ENCODE results near the gene SLC29A1. TPM values are rescaled to one million over a fixed set of nuclear protein-coding genes. Genes with fewer than 3 reads are reported as not detected.

SLC29A1 gene
- total and polyA plus RNA-seq, 2 of the 8 experiments (the other 6 are each of a cell fraction or from before 2014, with no cell fraction given): 187 to 558 TPM

- Histone ChIP-seq H3K23ac (ENCODE audit: insufficient read length) (no peak overlapping the region), H2BK20ac (ENCODE audit: low read length) (no peak overlapping the region), H3K14ac (ENCODE audit: insufficient read length) (no peak overlapping the region), H3K4me2 (ENCODE audit: insufficient read depth in 1 of 2, low read depth in 2 of 2, low read length in 2 of 2) (peak overlapping the region; percentile 58 to 82; a peak in 3 of 4 replicates), H2BK15ac (ENCODE audit: low read length) (no peak overlapping the region), H3K36me3 (ENCODE audit: control insufficient read depth in 2 of 4, insufficient read depth in 4 of 4, low read length in 3 of 4) (peaks cover 37 to 58% (median 54%) of the 10 kb centered on the region in 4 experiments), H3K79me1 (ENCODE audit: low read depth, low read length) (no peaks in the 10 kb centered on the region; the same call in 1 of the 2 replicates), H4K20me1 (replicated peaks in 1 of 2; ENCODE audit: control insufficient read depth in 1 of 2, insufficient read depth in 2 of 2, low read length in 2 of 2) (peaks cover 8 to 24% of the 10 kb centered on the region in 2 experiments), H4K5ac (ENCODE audit: insufficient read length, low read depth, low read length) (no peak overlapping the region), H2AFZ (ENCODE audit: low read length) (no peak overlapping the region), H3K4me3 (ENCODE audit: extremely low read depth in 1 of 4, insufficient read depth in 2 of 4, low read depth in 3 of 4, low read length in 4 of 4) (peak overlapping the region in 3 of 4 experiments; percentile 67 to 85 (median 83); a peak in 4 of 8 replicates), H2BK120ac (replicated peaks; ENCODE audit: low read depth, low read length) (no peak overlapping the region), H2BK5ac (ENCODE audit: low read depth, low read length) (no peak overlapping the region), H3K23me2 (ENCODE audit: low read depth, low read length) (peaks cover 11% of the 10 kb centered on the region), H3K9ac (replicated peaks in 1 of 4; ENCODE audit: extremely low read depth in 1 of 4, low read depth in 3 of 4, low read length in 3 of 4) (no peak overlapping the region), H3K9me3 (ENCODE audit: insufficient read depth in 2 of 2, low read depth in 1 of 2, low read length in 1 of 2) (no peaks in the 10 kb centered on the region), H4K91ac (replicated peaks; ENCODE audit: insufficient read length, low read length) (no peak overlapping the region), H3K79me2 (ENCODE audit: control insufficient read depth in 1 of 2, insufficient read depth in 2 of 2, low read length in 2 of 2) (peaks cover 0 to 32% of the 10 kb centered on the region in 2 experiments; a peak in 2 of 4 replicates), H2AK5ac (ENCODE audit: low read depth, low read length) (no peak overlapping the region), H3K27me3 (replicated peaks in 1 of 4; ENCODE audit: control insufficient read depth in 3 of 4, extremely low read depth in 1 of 4, insufficient read depth in 3 of 4, low read length in 3 of 4) (no peaks in the 10 kb centered on the region), H3K18ac (ENCODE audit: extremely low read depth, low read length) (no peak overlapping the region), H3K4me1 (replicated peaks in 1 of 4; ENCODE audit: control insufficient read depth in 3 of 4, insufficient read depth in 4 of 4, low read length in 3 of 4) (peaks cover 3 to 15% (median 6%) of the 10 kb centered on the region in 4 experiments; a peak in 5 of 7 replicates), H3K4ac (replicated peaks; ENCODE audit: insufficient read length, low read depth, low read length) (no peak overlapping the region), H2BK12ac (ENCODE audit: low read depth, low read length) (no peak overlapping the region), H3K27ac (ENCODE audit: low read depth, low read length) (no peak overlapping the region), H4K8ac (ENCODE audit: extremely low read depth, insufficient read depth, low read length) (no peak overlapping the region), H3K56ac (replicated peaks; ENCODE audit: insufficient read length, low read depth, low read length) (no peak overlapping the region)
- 86% methylated on average over 16 of the region's 16 CpGs; no CpG with 5 or more reads in 1 of the 2 experiments for WGBS, 2 experiments (ENCODE audit: extremely low coverage in 1 of 2, insufficient coverage in 1 of 2, insufficient read length in 1 of 2, insufficient replicate concordance in 2 of 2, low coverage in 1 of 2, low lambda C conversion rate in 2 of 2, missing lambda C conversion rate in 1 of 2)
- ChIA-PET CTCF (ENCODE audit: partially characterized antibody) (interaction anchor here (0.6 to 4.8 kb wide), 21 partner anchors 8 to 160 kb away, joined by 3 to 48 read pairs (median 4); partner anchors contain the start of genes AARS2, HSP90AB1 and TMEM151B), POLR2A (ENCODE audit: partially characterized antibody) (interaction anchor here (0.6 to 15.1 kb wide), 40 partner anchors 12 to 626 kb away, joined by 3 to 581 read pairs (median 6); partner anchors contain the start of genes AARS2, CAPN11, GTPBP2 and HSP90AB1)
- FAIRE-seq (no peak), DNase-seq (ENCODE audit: low read depth in 1 of 2, low spot score in 2 of 2) (peak in 1 of 2 experiments; percentile 62)
- TF ChIP-seq POLR2A (IDR thresholded peaks at IDR 0.05; ENCODE audit: control extremely low read depth in 1 of 2, low read depth in 2 of 2, low read length in 2 of 2) (peak in 1 of 2 experiments; percentile 56; a peak in 1 of 3 replicates), SIN3A (conservative IDR thresholded peaks at IDR 0.05 in 1 of 2, IDR thresholded peaks at IDR 0.05 in 1 of 2; ENCODE audit: low read depth in 1 of 2, low read length in 2 of 2) (0 out of 4 replicates have a peak, but pooled peaks of 1 of the 2 experiments have one; percentile 39), CREB1 (IDR thresholded peaks at IDR 0.05) (no peak), POLR2AphosphoS5 (IDR thresholded peaks at IDR 0.05; ENCODE audit: low read depth, low read length) (peak; percentile 92)
Measured at GRCh38 chr6:44255105-44255808, 31.9 kb downstream of the SLC29A1 start.
